GM23248 (cell line): ENCODE results near the gene HBS1L. TPM values are rescaled to one million over a fixed set of nuclear protein-coding genes. Genes with fewer than 3 reads are reported as not detected.

Experiments
- DNase-seq: peaks from one replicate; pipeline ENCODE4 v3.0.0-alpha.2; 2015
- H2AFZ ChIP-seq: fragments of 200-600 bp; sonication (generic); 2 replicates; pipeline ENCODE4 v1.6.1; 2016; ENCODE audit warnings: antibody characterized with exemption
- H3F3A ChIP-seq: fragments of 200-600 bp; sonication (generic); 2 replicates; pipeline ENCODE4 v1.6.1; 2016; ENCODE audit warnings: mild to moderate bottlenecking, antibody characterized with exemption, mixed run types; ENCODE audit not compliant: insufficient read depth
- H3K27ac ChIP-seq: fragments of 200-600 bp; sonication (generic); 2 replicates; pipeline ENCODE4 v1.5.1; 2016; ENCODE audit warnings: mild to moderate bottlenecking
- H3K27me3 ChIP-seq: fragments of 200-600 bp; sonication (generic); replicated peaks from 2 replicates; pipeline ENCODE4 v1.6.1; 2016; ENCODE audit warnings: mild to moderate bottlenecking; ENCODE audit not compliant: insufficient read depth
- H3K36me3 ChIP-seq: fragments of 200-600 bp; sonication (generic); 2 replicates; pipeline ENCODE4 v1.6.1; 2016; ENCODE audit warnings: low read depth, mild to moderate bottlenecking
- H3K4me1 ChIP-seq: fragments of 200-600 bp; sonication (generic); 2 replicates; pipeline ENCODE4 v1.6.1; 2016; ENCODE audit warnings: mild to moderate bottlenecking; ENCODE audit not compliant: insufficient read depth
- H3K4me2 ChIP-seq: fragments of 200-600 bp; sonication (generic); one replicate; pipeline ENCODE4 v1.6.1; 2016; ENCODE audit warnings: mild to moderate bottlenecking; ENCODE audit not compliant: unreplicated experiment
- H3K4me3 ChIP-seq: fragments of 200-600 bp; sonication (generic); 2 replicates; pipeline ENCODE4 v1.5.1; 2016; ENCODE audit warnings: mild to moderate bottlenecking
- H3K79me2 ChIP-seq: fragments of 200-600 bp; sonication (generic); 2 replicates; pipeline ENCODE4 v1.6.1; 2016; ENCODE audit warnings: mild to moderate bottlenecking; ENCODE audit not compliant: insufficient read depth
- H3K9ac ChIP-seq: fragments of 200-600 bp; sonication (generic); 2 replicates; pipeline ENCODE4 v1.6.1; 2016; ENCODE audit warnings: mild to moderate bottlenecking
- H3K9me2 ChIP-seq: fragments of 200-600 bp; sonication (generic); 2 replicates; pipeline ENCODE4 v1.6.1; 2016; ENCODE audit warnings: mixed run types, mild to moderate bottlenecking, moderate library complexity; ENCODE audit not compliant: insufficient read depth
- H3K9me3 ChIP-seq: fragments of 200-600 bp; sonication (generic); one replicate; pipeline ENCODE4 v1.6.1; 2017; ENCODE audit warnings: low read depth
- H4K20me1 ChIP-seq: fragments of 200-600 bp; sonication (generic); 2 replicates; pipeline ENCODE4 v1.6.0; 2016; ENCODE audit not compliant: insufficient read depth
- EZH2 ChIP-seq: fragments of 200-600 bp; sonication (generic); IDR thresholded peaks from 2 replicates; pipeline ENCODE4 v1.6.1; 2018; ENCODE audit warnings: antibody characterized with exemption, mild to moderate bottlenecking; ENCODE audit not compliant: insufficient read depth, poor library complexity, severe bottlenecking
- EZH2phosphoT487 ChIP-seq: fragments of 200-600 bp; sonication (generic); IDR thresholded peaks from 2 replicates; pipeline ENCODE4 v1.6.1; 2018; ENCODE audit warnings: antibody characterized with exemption, moderate library complexity, mild to moderate bottlenecking, low read depth; ENCODE audit not compliant: insufficient read depth
- WGBS, 2 experiments: methylation state at CpG; one replicate each; pipeline ENCODE4 v1.1.6; 2015 to 2017; ENCODE audit warnings: low lambda C conversion rate in 2 of 2, low coverage in 1 of 2; ENCODE audit errors: missing lambda C conversion rate in 2 of 2; 5-methylcytosine and 5-hydroxymethylcytosine counted together
- in situ Hi-C: fragments of 300-500 bp; cut with MboI; formaldehyde crosslinking; loops from 2 replicates; pipeline ENCODE4 v1.15.0; 2020
- polyA plus RNA-seq: library from polyadenylated mRNA; unstranded; fragments of >200 nt; fragmentation: Nextera tagmentation; extraction: Ambion mirVana; gene quantifications from 2 replicates; pipeline ENCODE4 v1.2.1, GENCODE V29; 2016
- total RNA-seq: library from RNA; depleted of rRNA; stranded (reverse); fragments of >200 nt; shearing (Covaris generic); gene quantifications from 2 replicates; pipeline ENCODE4 v1.2.3, GENCODE V29; 2014

HBS1L gene
- total and polyA plus RNA-seq, 2 experiments from 2014 or later = 83.1 to 83.9 TPM

- H3K9me2 ChIP-seq = no peaks in the 10 kb centered on the region
- TF ChIP-seq EZH2 (no peak), EZH2phosphoT487 (no peak)
- H3K4me1 ChIP-seq = peaks cover 6% of the 10 kb centered on the region
- no peaks in the 10 kb centered on the region for H3K9me3 ChIP-seq
- no peak overlapping the region for H3K4me2 ChIP-seq
- no peaks in the 10 kb centered on the region for H3K27me3 ChIP-seq
- no peaks in the 10 kb centered on the region for H3K36me3 ChIP-seq
- H3K27ac ChIP-seq = no peak overlapping the region
- H3K4me3 ChIP-seq = no peak overlapping the region
- H2AFZ ChIP-seq = no peak overlapping the region
- in situ Hi-C loops = loop anchor here (10.0 kb wide), 1 partner anchor 107 kb away; no protein-coding TSS in a partner anchor
- DNase-seq = no peak
- peaks cover 3% of the 10 kb centered on the region; the same call in 1 of the 2 replicates for H3F3A ChIP-seq
- no peaks in the 10 kb centered on the region for H3K79me2 ChIP-seq
- 51 to 55% methylated on average over 5 of the region's 5 CpGs for whole genome bisulfite sequencing, 2 experiments
- H4K20me1 ChIP-seq = no peaks in the 10 kb centered on the region
- H3K9ac ChIP-seq = no peak overlapping the region
These were observed 122.5 kb downstream of the HBS1L start for GRCh38 chr6:134932098-134932497.

GRCh38 chr6:134930463-134930862 lies 124.2 kb downstream of the HBS1L start:
- no peaks in the 10 kb centered on the region for H3K9me2 ChIP-seq
- WGBS, 2 experiments = 93 to 98% methylated on average over 6 of the region's 6 CpGs
- no peaks in the 10 kb centered on the region for H3K79me2 ChIP-seq
- no peak for DNase-seq
- no peak overlapping the region for H3K9ac ChIP-seq
- H2AFZ ChIP-seq = no peak overlapping the region
- no peaks in the 10 kb centered on the region for H3K27me3 ChIP-seq
- TF ChIP-seq EZH2 (no peak), EZH2phosphoT487 (no peak)
- H3K27ac ChIP-seq = no peak overlapping the region
- no peaks in the 10 kb centered on the region for H3F3A ChIP-seq
- H4K20me1 ChIP-seq = no peaks in the 10 kb centered on the region
- H3K36me3 ChIP-seq = no peaks in the 10 kb centered on the region
- no peak overlapping the region for H3K4me3 ChIP-seq
- no peak overlapping the region for H3K4me2 ChIP-seq
- no peaks in the 10 kb centered on the region for H3K9me3 ChIP-seq
- H3K4me1 ChIP-seq = no peaks in the 10 kb centered on the region
- in situ Hi-C loops = loop anchor here (10.0 kb wide), 1 partner anchor 106 kb away; no protein-coding TSS in a partner anchor

GRCh38 chr6:134928151-134928900 lies 126.3 kb downstream of the HBS1L start:
- no peak overlapping the region for H3K4me2 ChIP-seq
- H3K27me3 ChIP-seq = no peaks in the 10 kb centered on the region
- no peak for DNase-seq
- in situ Hi-C loops = no loop called here
- H3K27ac ChIP-seq = no peak overlapping the region
- no peaks in the 10 kb centered on the region for H3K9me2 ChIP-seq
- WGBS, 2 experiments = 92 to 93% methylated on average over 6 of the region's 6 CpGs
- H3K9ac ChIP-seq = no peak overlapping the region
- no peak for TF ChIP-seq EZH2phosphoT487
- no peak for TF ChIP-seq EZH2
- no peaks in the 10 kb centered on the region for H3K4me1 ChIP-seq
- H2AFZ ChIP-seq = no peak overlapping the region
- H3K36me3 ChIP-seq = no peaks in the 10 kb centered on the region
- no peaks in the 10 kb centered on the region for H3F3A ChIP-seq
- H4K20me1 ChIP-seq = no peaks in the 10 kb centered on the region
- no peak overlapping the region for H3K4me3 ChIP-seq
- no peaks in the 10 kb centered on the region for H3K9me3 ChIP-seq
- no peaks in the 10 kb centered on the region for H3K79me2 ChIP-seq

GRCh38 chr6:134925800-134926199 lies 128.8 kb downstream of the HBS1L start:
- in situ Hi-C loops = no loop called here
- no peaks in the 10 kb centered on the region for H3K79me2 ChIP-seq
- no peak for TF ChIP-seq EZH2phosphoT487
- TF ChIP-seq EZH2 = no peak
- H3K9me2 ChIP-seq = no peaks in the 10 kb centered on the region
- H3K9me3 ChIP-seq = no peaks in the 10 kb centered on the region
- H2AFZ ChIP-seq = no peak overlapping the region
- no peaks in the 10 kb centered on the region for H3F3A ChIP-seq
- no peaks in the 10 kb centered on the region for H3K27me3 ChIP-seq
- WGBS, 2 experiments = 66 to 75% methylated on average over 3 of the region's 3 CpGs
- H3K9ac ChIP-seq = no peak overlapping the region
- 0 out of 2 replicates have a peak overlapping the region, but pooled peaks have one; percentile 4 for H3K27ac ChIP-seq
- H3K4me1 ChIP-seq = no peaks in the 10 kb centered on the region
- no peak overlapping the region for H3K4me3 ChIP-seq
- H3K36me3 ChIP-seq = no peaks in the 10 kb centered on the region
- DNase-seq = peak; percentile 60
- no peak overlapping the region for H3K4me2 ChIP-seq
- no peaks in the 10 kb centered on the region for H4K20me1 ChIP-seq
